Measurements from ENCODE around the gene RAD51B. TPM values are rescaled to one million over a fixed set of nuclear protein-coding genes. Genes with fewer than 3 reads are reported as not detected.
"Not testable (repeated sequence)": the region's sequence is repeated elsewhere in the genome, so short reads cannot be mapped to it uniquely, and the experiment has no call there.

Gene RAD51B
- total RNA-seq, 4 donors from 2014 or later, result 8.9 to 30.3 (median 10.4) TPM

GRCh38 chr14:68658943-68659931, 839.7 kb downstream of the RAD51B start:
- no peak for DNase-seq (ENCODE audit: low spot score)
- no peak for TF ChIP-seq CTCF (IDR thresholded peaks at IDR 0.05)
- ATAC-seq (ENCODE audit: low FRiP score), result no peak

- ATAC-seq (ENCODE audit: low FRiP score) (no peak), DNase-seq (ENCODE audit: low spot score) (no peak)
- TF ChIP-seq CTCF (IDR thresholded peaks at IDR 0.05), result no peak
Observed at GRCh38 chr14:68660495-68660894, 840.9 kb downstream of the RAD51B start.

- DNase-seq (ENCODE audit: low spot score), result no peak
- ATAC-seq (ENCODE audit: low FRiP score), result no peak
- no peak for TF ChIP-seq CTCF (IDR thresholded peaks at IDR 0.05)
Observed at GRCh38 chr14:68661226-68662225, 841.9 kb downstream of the RAD51B start.

GRCh38 chr14:68662392-68662791, 842.8 kb downstream of the RAD51B start:
- no peak for ATAC-seq (ENCODE audit: low FRiP score)
- no peak for TF ChIP-seq CTCF (IDR thresholded peaks at IDR 0.05)

GRCh38 chr14:68662826-68663225, 843.2 kb downstream of the RAD51B start:
- ATAC-seq (ENCODE audit: low FRiP score); DNase-seq (ENCODE audit: low spot score): not testable (repeated sequence)

More at GRCh38 chr14:68662392-68662791, 842.8 kb downstream of the RAD51B start:
- no peak for DNase-seq (ENCODE audit: low spot score)

- DNase-seq (ENCODE audit: low spot score), result no peak
- TF ChIP-seq CTCF (IDR thresholded peaks at IDR 0.05), result no peak
- peak; percentile 60 for ATAC-seq (ENCODE audit: low FRiP score)
Observed at GRCh38 chr14:68663385-68664076, 844.0 kb downstream of the RAD51B start.

Data from omental fat pad (tissue), 4 donors.